ENCODE results near the gene NRXN3. TPM values are rescaled to one million over a fixed set of nuclear protein-coding genes. Genes with fewer than 3 reads are reported as not detected.

Gene NRXN3
- total RNA-seq, 1 donor, result 2.5 TPM

DNA sequence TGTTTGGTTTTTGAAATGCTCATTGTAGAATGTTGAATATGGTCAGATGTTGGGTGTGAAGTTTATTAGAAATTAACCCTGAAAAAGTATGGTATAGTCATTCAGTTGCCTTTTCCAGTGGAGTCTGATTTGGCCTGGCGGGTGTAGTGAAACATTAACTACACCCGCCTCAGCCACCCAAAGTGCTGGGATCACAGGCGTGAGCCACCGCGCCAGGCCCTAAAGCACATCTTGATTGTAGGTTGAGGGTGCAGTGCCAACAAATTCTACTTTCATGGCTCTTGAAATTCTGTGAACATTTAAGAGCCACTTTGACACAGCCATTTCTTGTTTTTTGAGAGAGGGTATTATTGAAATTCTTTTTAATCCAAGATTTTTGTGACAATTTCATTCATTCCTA, 1416.2 kb downstream of the NRXN3 start:
- no peaks in the 10 kb centered on the region for H3K27me3 ChIP-seq (ENCODE audit: insufficient read depth, low read length)
- H3K4me2 ChIP-seq (ENCODE audit: insufficient read depth, low read length), result no peak overlapping the region
- no peak overlapping the region for H3K4me3 ChIP-seq (ENCODE audit: insufficient read depth, low read length)
- H3K4me1 ChIP-seq (ENCODE audit: insufficient read depth, low read length), result peaks cover 40% of the 10 kb centered on the region
- peak overlapping the region; percentile 95 for H3K27ac ChIP-seq (ENCODE audit: low read depth, low read length)
- H3K9me3 ChIP-seq (ENCODE audit: low read depth, low read length), result no peaks in the 10 kb centered on the region
- no peak for DNase-seq (ENCODE audit: insufficient read length, low spot score, missing footprints)
- H3K36me3 ChIP-seq (ENCODE audit: insufficient read depth, low read length), result no peaks in the 10 kb centered on the region
- no peak overlapping the region for H2AFZ ChIP-seq (ENCODE audit: low read length)
- TF ChIP-seq, protein P1, sequence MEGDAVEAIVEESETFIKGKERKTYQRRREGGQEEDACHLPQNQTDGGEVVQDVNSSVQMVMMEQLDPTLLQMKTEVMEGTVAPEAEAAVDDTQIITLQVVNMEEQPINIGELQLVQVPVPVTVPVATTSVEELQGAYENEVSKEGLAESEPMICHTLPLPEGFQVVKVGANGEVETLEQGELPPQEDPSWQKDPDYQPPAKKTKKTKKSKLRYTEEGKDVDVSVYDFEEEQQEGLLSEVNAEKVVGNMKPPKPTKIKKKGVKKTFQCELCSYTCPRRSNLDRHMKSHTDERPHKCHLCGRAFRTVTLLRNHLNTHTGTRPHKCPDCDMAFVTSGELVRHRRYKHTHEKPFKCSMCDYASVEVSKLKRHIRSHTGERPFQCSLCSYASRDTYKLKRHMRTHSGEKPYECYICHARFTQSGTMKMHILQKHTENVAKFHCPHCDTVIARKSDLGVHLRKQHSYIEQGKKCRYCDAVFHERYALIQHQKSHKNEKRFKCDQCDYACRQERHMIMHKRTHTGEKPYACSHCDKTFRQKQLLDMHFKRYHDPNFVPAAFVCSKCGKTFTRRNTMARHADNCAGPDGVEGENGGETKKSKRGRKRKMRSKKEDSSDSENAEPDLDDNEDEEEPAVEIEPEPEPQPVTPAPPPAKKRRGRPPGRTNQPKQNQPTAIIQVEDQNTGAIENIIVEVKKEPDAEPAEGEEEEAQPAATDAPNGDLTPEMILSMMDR (IDR thresholded peaks at IDR 0.05; ENCODE audit: extremely low read depth, low read depth, low read length), result no peak
- no peaks in the 10 kb centered on the region for H4K20me1 ChIP-seq (ENCODE audit: insufficient read depth, low read length)
- no peaks in the 10 kb centered on the region for H3K79me2 ChIP-seq (ENCODE audit: insufficient read depth, low read length)

DNA sequence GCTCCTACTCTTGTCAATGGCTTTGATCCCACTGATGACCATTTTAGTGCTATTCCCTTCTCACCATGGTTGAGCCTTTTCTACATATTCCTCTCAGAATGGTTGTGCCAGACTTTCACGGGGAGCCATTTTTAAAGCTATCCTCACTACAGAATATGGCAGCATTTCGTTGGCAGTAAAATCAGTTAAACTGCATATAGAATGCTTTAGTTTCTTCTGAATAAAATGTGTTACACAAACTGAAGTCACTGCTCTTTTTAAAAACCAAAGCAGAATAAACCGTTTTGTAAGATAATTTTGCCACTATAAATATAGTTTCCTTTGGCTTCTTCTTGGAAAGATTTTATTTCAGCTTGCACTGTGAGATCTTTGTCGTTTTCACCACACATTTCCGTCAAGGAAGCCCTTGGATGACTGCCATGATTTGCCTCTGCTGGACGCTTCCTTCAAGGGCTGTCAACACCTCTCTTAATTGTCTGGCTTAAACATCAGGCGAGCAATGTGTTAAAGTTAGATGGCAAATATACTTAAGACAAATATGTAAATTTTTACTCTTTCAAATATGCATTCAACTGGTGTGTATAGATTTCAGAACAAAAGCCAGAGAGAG, 1416.9 kb downstream of the NRXN3 start:
- Histone ChIP-seq H4K20me1 (ENCODE audit: insufficient read depth, low read length) (no peaks in the 10 kb centered on the region), H3K4me1 (ENCODE audit: insufficient read depth, low read length) (peaks cover 40% of the 10 kb centered on the region), H3K36me3 (ENCODE audit: insufficient read depth, low read length) (no peaks in the 10 kb centered on the region), H3K79me2 (ENCODE audit: insufficient read depth, low read length) (no peaks in the 10 kb centered on the region), H2AFZ (ENCODE audit: low read length) (peak overlapping the region; percentile 21), H3K4me3 (ENCODE audit: insufficient read depth, low read length) (no peak overlapping the region), H3K27ac (ENCODE audit: low read depth, low read length) (peak overlapping the region; percentile 95), H3K4me2 (ENCODE audit: insufficient read depth, low read length) (no peak overlapping the region), H3K27me3 (ENCODE audit: insufficient read depth, low read length) (no peaks in the 10 kb centered on the region), H3K9me3 (ENCODE audit: low read depth, low read length) (no peaks in the 10 kb centered on the region)
- TF ChIP-seq, protein P1 (IDR thresholded peaks at IDR 0.05; ENCODE audit: extremely low read depth, low read depth, low read length), result no peak
- no peak for DNase-seq (ENCODE audit: insufficient read length, low spot score, missing footprints)

DNA sequence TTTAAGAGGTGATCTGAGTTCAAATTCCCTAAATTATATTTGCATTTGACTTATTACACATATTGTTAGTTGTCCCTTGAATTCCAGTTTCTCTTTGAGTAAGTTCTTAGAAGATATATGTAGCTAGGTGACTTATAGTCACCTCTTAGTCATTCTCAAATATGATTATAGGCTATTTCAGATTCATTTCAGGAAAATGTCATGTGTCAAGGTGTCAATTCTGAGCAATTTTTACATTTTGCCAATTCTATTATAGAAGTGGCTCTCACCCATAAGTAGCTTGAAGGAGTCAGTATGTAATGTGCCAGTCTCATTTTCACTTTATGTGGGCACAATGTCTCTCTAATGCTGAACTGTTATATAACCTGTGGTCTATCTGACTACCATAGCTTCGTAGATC, 1417.7 kb downstream of the NRXN3 start:
- no peaks in the 10 kb centered on the region for H3K79me2 ChIP-seq (ENCODE audit: insufficient read depth, low read length)
- H3K4me1 ChIP-seq (ENCODE audit: insufficient read depth, low read length), result peaks cover 36% of the 10 kb centered on the region
- no peaks in the 10 kb centered on the region for H3K27me3 ChIP-seq (ENCODE audit: insufficient read depth, low read length)
- no peaks in the 10 kb centered on the region for H3K36me3 ChIP-seq (ENCODE audit: insufficient read depth, low read length)
- no peak overlapping the region for H3K27ac ChIP-seq (ENCODE audit: low read depth, low read length)
- no peak overlapping the region for H2AFZ ChIP-seq (ENCODE audit: low read length)
- no peaks in the 10 kb centered on the region for H3K9me3 ChIP-seq (ENCODE audit: low read depth, low read length)
- H4K20me1 ChIP-seq (ENCODE audit: insufficient read depth, low read length), result no peaks in the 10 kb centered on the region
- TF ChIP-seq, protein P1 (IDR thresholded peaks at IDR 0.05; ENCODE audit: extremely low read depth, low read depth, low read length), result no peak
- H3K4me3 ChIP-seq (ENCODE audit: insufficient read depth, low read length), result no peak overlapping the region
- H3K4me2 ChIP-seq (ENCODE audit: insufficient read depth, low read length), result no peak overlapping the region
- DNase-seq (ENCODE audit: insufficient read length, low spot score, missing footprints), result no peak

DNA sequence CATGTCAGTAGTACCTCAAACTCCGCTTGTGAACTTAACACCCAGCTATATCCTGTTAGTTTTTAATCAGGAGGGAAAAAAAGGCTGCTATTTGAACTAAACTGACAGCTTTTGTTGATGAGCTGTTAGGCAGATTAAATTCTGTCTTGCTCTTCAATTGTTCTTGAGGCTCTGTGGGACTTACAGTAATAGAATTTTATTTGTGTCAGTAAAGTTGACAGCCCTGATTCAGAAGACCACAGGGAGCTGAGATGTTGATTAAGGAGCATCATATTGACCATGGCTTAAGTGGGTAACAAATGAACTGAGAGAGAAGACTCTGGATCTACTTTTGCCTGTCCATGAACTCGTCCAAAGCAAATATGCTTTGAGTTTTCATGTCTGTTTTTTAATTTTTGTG, 1418.2 kb downstream of the NRXN3 start:
- TF ChIP-seq, protein P1 (IDR thresholded peaks at IDR 0.05; ENCODE audit: extremely low read depth, low read depth, low read length), result no peak
- DNase-seq (ENCODE audit: insufficient read length, low spot score, missing footprints), result no peak
- H3K9me3 ChIP-seq (ENCODE audit: low read depth, low read length), result no peaks in the 10 kb centered on the region
- H3K36me3 ChIP-seq (ENCODE audit: insufficient read depth, low read length), result no peaks in the 10 kb centered on the region
- H3K4me3 ChIP-seq (ENCODE audit: insufficient read depth, low read length), result no peak overlapping the region
- H3K27ac ChIP-seq (ENCODE audit: low read depth, low read length), result no peak overlapping the region
- no peaks in the 10 kb centered on the region for H3K27me3 ChIP-seq (ENCODE audit: insufficient read depth, low read length)
- H3K4me2 ChIP-seq (ENCODE audit: insufficient read depth, low read length), result no peak overlapping the region
- peaks cover 33% of the 10 kb centered on the region for H3K4me1 ChIP-seq (ENCODE audit: insufficient read depth, low read length)
- H2AFZ ChIP-seq (ENCODE audit: low read length), result no peak overlapping the region
- H4K20me1 ChIP-seq (ENCODE audit: insufficient read depth, low read length), result no peaks in the 10 kb centered on the region
- no peaks in the 10 kb centered on the region for H3K79me2 ChIP-seq (ENCODE audit: insufficient read depth, low read length)

Measured in osteoblast (primary cell).